Memory B cell (primary cell): ENCODE results near the gene BPHL.
"Not testable (repeated sequence)": the region's sequence is repeated elsewhere in the genome, so short reads cannot be mapped to it uniquely, and the experiment has no call there.

Source experiments
- ATAC-seq: fragments of 150-1000 bp; cut with Tn5 transposase; 2 replicates; pipeline ENCODE4 v1.10.0; 2021; ENCODE audit warnings: low read depth, mild to moderate bottlenecking, moderate library complexity
- DNase-seq, 2 donors: peaks; one replicate each; pipeline ENCODE4 v3.0.0; 2022; ENCODE audit warnings: low spot score in 2 of 2
- H3K27ac Mint-ChIP-seq: one replicate; pipeline ENCODE4 v1.8.0; 2022; ENCODE audit warnings: mild to moderate bottlenecking, moderate library complexity, mixed read lengths
- H3K27me3 Mint-ChIP-seq: one replicate; pipeline ENCODE4 v1.8.0; 2022; ENCODE audit warnings: mixed read lengths
- H3K36me3 Mint-ChIP-seq: one replicate; pipeline ENCODE4 v1.8.0; 2022; ENCODE audit warnings: mild to moderate bottlenecking, mixed read lengths
- H3K4me1 Mint-ChIP-seq: one replicate; pipeline ENCODE4 v1.8.0; 2022; ENCODE audit warnings: mixed read lengths
- H3K4me3 Mint-ChIP-seq: one replicate; pipeline ENCODE4 v1.8.0; 2022; ENCODE audit warnings: mild to moderate bottlenecking, moderate library complexity, mixed read lengths
- H3K9me3 Mint-ChIP-seq: one replicate; pipeline ENCODE4 v1.8.0; 2022; ENCODE audit warnings: mixed read lengths

The BPHL gene

DNA sequence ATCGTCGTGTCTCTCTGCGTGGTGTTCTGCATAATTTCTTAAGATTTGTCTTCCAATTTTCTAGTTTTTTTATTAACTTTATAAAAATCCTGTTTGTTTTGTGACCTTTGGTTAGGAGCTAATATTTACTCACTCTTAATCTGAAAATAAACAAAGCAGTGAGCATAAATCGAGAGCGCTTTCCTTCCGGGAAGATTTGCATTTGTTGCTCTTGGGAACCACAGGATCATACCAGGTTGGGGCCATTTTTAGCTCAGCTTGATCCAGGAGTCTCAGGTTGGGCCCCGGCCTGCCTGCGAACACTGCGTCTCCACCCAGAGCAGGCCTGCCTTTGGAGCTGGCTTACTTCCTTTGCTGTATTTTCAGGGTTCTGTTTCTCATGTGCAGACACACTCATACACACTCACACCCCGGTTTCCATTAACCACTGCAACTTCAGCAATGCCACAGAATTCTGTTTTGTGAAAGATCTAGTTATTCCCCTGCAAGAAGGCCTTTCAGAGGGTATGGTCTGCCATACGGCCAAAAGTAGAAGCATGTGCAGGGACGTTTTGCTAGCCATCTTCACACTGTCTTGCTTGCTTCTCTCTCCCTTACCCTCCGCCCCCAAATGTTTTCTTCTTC is 17.3 kb downstream of the BPHL start:
- no peaks in the 10 kb centered on the region for H3K9me3 Mint-ChIP-seq
- peaks cover 38% of the 10 kb centered on the region for H3K36me3 Mint-ChIP-seq
- DNase-seq (no peak), ATAC-seq (no peak)
- H3K27me3 Mint-ChIP-seq: no peaks in the 10 kb centered on the region
- H3K27ac Mint-ChIP-seq: no peak overlapping the region
- no peak overlapping the region for H3K4me3 Mint-ChIP-seq
- H3K4me1 Mint-ChIP-seq: peaks cover 10% of the 10 kb centered on the region

DNA sequence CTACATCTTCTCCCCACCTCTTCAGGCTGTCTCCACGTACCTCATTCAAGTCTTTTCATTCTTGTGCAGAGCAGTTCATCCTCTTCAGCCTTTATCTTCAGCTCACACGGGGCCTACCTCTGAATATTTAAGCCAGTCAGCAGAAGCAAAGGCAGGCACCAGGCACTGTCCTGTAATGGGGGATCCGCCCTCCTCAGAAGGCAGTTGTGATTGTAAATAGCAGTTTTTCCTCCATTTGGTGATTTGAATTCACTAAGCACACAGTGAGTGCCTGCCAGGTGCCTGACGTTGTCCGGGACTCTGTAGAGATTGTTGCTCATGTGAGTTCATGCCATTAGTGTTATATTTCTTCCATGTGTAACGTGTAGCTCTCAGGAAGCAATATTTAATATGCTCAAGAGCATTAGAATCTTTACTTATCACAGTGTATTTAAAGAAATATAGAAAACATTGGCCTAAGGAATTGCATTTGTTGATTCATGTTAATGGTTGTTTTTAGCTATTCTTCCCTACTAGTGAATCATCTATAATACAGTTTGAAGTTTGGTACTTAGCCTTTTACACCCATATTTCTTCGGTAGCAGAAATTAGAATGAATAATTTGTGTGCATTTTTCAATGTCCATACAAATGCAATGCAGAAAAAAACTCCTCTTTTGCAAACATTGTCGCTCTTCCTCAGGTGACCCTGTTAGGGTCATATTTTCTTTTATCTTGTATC is 17.9 kb downstream of the BPHL start:
- no peak overlapping the region for H3K4me3 Mint-ChIP-seq
- H3K9me3 Mint-ChIP-seq: no peaks in the 10 kb centered on the region
- peaks cover 10% of the 10 kb centered on the region for H3K4me1 Mint-ChIP-seq
- H3K36me3 Mint-ChIP-seq: peaks cover 35% of the 10 kb centered on the region
- no peak for DNase-seq
- no peak overlapping the region for H3K27ac Mint-ChIP-seq
- ATAC-seq: no peak
- no peaks in the 10 kb centered on the region for H3K27me3 Mint-ChIP-seq

DNA sequence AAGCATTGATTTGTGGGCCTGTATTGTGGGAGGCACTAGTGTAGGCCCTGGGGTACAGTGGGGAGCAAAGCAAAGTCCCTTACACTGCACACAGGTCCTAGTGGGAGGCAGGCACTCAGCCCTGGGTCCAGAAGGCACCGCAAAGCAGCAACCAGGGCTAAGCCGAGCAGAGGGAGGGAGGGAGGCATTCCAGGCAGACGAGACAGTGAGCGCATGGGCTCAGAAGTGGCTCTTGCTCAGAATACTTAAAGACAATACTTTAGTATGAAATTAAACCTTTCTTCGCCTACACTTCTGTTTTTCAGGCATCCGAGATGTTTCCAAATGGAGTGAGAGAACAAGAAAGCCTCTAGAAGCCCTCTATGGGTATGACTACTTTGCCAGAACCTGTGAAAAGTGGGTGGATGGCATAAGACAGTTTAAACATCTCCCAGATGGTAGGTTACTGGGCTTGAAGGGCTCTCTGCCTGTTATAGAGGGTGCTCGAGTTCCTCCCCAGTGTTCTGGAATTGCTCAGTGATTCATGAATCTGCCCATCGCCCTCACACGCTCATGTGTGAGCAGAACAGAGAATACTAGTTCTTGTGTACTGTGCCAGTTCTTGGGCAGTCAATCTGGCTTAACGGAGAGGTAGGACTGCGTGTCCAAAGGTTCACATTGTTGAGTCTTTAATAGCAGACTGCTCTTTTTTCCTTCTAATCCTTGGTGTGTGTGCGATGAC is 18.7 kb downstream of the BPHL start:
- H3K4me1 Mint-ChIP-seq: peaks cover 10% of the 10 kb centered on the region
- H3K36me3 Mint-ChIP-seq: peaks cover 27% of the 10 kb centered on the region
- H3K4me3 Mint-ChIP-seq: no peak overlapping the region
- ATAC-seq (no peak), DNase-seq (no peak)
- no peak overlapping the region for H3K27ac Mint-ChIP-seq
- H3K9me3 Mint-ChIP-seq: no peaks in the 10 kb centered on the region
- no peaks in the 10 kb centered on the region for H3K27me3 Mint-ChIP-seq

DNA sequence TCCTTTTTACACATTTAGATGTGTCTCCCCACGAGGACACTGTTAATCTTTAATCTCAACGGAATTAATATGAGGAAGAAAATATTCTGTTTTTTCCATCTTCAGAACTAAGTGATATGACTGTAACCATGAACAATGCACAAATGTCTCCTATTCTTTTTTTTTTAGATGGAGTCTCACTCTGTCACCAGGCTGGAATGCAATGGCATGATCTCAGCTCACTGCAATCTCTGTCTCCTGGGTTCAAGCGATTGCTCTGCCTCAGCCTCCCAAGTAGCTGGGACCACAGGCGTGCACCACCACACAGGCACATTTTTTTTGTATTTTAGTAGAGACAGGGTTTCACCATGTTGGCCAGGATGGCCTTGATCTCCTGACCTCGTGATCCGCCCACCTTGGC is 19.4 kb downstream of the BPHL start:
- H3K4me1 Mint-ChIP-seq, H3K4me3 Mint-ChIP-seq, DNase-seq, ATAC-seq, H3K9me3 Mint-ChIP-seq, H3K27me3 Mint-ChIP-seq, H3K27ac Mint-ChIP-seq: not testable (repeated sequence)
- H3K36me3 Mint-ChIP-seq: peaks cover 24% of the 10 kb centered on the region

DNA sequence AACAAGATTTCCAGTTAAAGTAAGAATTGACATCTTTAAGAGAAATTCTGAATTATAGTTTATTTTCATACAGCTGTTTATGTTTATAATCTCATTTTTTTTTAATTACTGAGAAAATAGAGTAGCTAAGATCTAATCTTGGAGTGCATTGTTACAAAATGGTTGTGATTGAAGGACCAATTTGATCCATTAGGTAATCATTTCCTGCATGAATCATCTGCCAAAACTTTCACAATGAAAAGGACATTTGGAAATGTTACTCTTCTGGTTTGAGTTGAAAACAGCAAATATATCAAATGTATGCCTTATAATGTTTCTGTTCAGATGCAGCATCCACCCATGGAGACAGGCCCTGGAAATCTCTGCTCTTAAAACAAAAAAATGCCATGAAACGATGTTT is 19.8 kb downstream of the BPHL start:
- ATAC-seq (no peak), DNase-seq (no peak)
- Mint-ChIP-seq H3K36me3 (peaks cover 23% of the 10 kb centered on the region), H3K27ac (no peak overlapping the region), H3K4me3 (no peak overlapping the region), H3K4me1 (peaks cover 10% of the 10 kb centered on the region), H3K27me3 (no peaks in the 10 kb centered on the region), H3K9me3 (no peaks in the 10 kb centered on the region)

DNA sequence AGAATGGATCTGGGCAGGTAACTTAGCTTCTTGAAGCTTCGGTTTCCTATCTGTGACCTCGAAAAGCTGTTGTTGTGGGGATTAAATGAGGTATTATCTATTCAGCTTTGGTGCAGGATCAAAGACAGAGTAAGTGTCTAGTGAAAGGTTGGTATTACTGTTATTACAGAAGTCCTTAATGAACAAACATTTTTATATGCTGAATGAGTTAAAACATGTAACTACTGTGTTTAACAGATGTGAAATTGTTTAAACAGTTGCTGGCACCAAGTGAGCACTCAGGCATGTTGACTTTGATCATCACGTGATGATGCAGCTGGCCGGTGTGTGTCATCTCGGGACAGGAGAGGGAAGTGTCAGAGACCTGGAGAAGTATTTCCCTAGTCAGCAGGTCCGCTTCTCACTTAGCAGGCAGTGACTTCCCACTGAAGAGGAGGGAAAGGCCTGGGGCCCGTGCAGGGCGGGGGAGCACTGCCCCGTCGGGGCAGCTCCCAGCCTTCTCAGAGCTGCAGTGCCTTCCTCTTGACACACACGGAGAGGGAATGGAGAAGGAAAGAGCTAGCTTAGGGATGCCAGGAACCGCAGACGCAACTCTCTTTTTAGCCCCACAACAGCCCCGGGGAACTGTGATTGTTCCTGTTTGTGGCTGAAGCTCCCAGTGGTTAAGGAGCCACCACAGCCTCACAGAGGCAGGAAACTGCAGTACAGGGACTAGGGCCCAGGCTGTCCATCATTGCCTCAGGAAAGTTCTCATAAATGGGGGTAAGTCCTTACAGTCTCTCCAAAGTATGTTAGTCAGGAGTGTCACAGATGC is 20.8 kb downstream of the BPHL start:
- Mint-ChIP-seq H3K4me1 (peaks cover 10% of the 10 kb centered on the region), H3K9me3 (no peaks in the 10 kb centered on the region), H3K4me3 (peak overlapping the region; percentile 27), H3K27ac (peak overlapping the region; percentile 82), H3K27me3 (no peaks in the 10 kb centered on the region), H3K36me3 (peaks cover 24% of the 10 kb centered on the region)
- DNase-seq: no peak
- peak; percentile 92 for ATAC-seq

DNA sequence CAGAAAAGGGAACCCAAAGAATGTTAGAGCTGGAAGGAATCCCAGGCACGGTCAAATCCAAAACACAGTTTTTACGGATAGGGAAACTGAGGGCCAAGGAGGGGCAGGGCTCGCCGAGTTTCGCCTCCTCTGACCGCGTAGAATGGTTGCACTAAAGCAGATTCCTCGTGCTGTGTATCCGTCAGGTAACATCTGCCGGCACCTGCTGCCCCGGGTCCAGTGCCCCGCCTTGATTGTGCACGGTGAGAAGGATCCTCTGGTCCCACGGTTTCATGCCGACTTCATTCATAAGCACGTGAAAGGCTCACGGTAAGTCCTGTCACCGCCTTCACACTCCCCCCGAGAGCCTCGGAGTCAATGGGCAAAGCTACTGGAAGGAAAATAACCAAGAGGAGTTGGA is 21.7 kb downstream of the BPHL start:
- ATAC-seq (no peak), DNase-seq (no peak)
- Mint-ChIP-seq H3K27ac (no peak overlapping the region), H3K4me3 (no peak overlapping the region), H3K9me3 (no peaks in the 10 kb centered on the region), H3K36me3 (peaks cover 26% of the 10 kb centered on the region), H3K27me3 (no peaks in the 10 kb centered on the region), H3K4me1 (peaks cover 12% of the 10 kb centered on the region)

DNA sequence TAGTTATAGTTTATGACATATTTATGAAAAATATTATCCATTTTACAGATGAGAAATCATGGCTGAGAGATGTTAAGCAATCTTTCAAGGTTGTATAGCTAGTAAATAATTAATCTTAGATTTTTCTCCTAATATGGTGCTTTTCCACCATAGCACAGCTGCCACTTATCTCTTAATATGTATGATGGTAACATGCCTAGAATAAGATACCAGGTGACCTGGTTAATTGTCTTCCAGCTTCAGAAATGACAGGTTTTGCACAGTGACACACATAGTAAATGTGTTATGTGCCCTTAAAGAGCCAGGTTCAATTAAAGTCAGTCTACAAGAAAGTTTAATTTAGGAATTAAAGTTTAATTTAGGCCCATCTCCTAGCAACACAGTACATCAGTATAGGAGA is 24.0 kb downstream of the BPHL start:
- Mint-ChIP-seq H3K27me3 (no peaks in the 10 kb centered on the region), H3K9me3 (peaks cover under 1% of the 10 kb centered on the region), H3K4me1 (peaks cover 10% of the 10 kb centered on the region), H3K4me3 (no peak overlapping the region), H3K27ac (no peak overlapping the region), H3K36me3 (peaks cover 24% of the 10 kb centered on the region)
- no peak for ATAC-seq
- DNase-seq: no peak

DNA sequence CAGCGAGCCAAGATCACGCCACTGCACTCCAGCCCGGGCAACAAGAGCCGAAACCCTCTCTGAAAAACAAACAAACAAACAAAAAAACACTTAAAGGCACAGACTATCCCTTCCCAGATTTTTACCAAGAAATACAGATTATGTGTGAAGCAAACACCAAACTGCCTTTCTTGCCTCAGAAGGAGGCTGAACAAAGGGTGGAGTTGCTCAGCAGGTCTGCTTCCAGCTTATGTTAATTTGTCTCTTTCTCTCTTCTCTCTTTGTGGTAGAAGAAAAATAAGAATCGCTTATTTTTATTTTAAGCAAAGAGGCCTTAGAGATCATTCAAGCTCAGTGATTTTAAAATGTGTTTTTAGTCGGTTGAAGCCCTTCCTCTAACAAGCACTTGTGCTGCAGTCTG is 24.6 kb downstream of the BPHL start:
- peaks cover 25% of the 10 kb centered on the region for H3K36me3 Mint-ChIP-seq
- H3K9me3 Mint-ChIP-seq: peaks cover 1% of the 10 kb centered on the region
- no peak for ATAC-seq
- H3K4me1 Mint-ChIP-seq: peaks cover 10% of the 10 kb centered on the region
- DNase-seq: no peak
- no peak overlapping the region for H3K4me3 Mint-ChIP-seq
- no peak overlapping the region for H3K27ac Mint-ChIP-seq
- no peaks in the 10 kb centered on the region for H3K27me3 Mint-ChIP-seq

DNA sequence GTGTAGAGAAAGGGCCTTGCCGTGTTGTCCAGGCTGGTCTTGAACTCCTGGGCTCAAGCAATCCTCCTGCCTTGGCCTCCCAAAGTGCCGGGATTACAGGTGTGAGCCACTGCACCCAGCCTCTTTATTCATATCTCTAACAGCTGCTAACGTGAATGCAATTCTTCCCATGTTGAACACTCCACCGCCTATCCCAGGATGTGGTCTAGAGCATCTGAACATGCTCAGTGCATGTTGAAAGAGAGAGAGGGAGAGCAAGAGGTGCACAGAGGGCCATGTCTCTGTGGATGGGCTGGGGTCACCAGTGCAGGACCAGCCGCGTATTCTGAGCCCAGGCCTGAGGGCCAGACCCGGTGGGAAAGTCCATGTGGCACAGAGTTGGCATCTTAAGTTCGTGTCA is 26.1 kb downstream of the BPHL start:
- H3K27ac Mint-ChIP-seq: no peak overlapping the region
- H3K27me3 Mint-ChIP-seq: no peaks in the 10 kb centered on the region
- peaks cover 3% of the 10 kb centered on the region for H3K4me1 Mint-ChIP-seq
- no peak for ATAC-seq
- peaks cover 24% of the 10 kb centered on the region for H3K36me3 Mint-ChIP-seq
- no peak for DNase-seq
- no peak overlapping the region for H3K4me3 Mint-ChIP-seq
- peaks cover 1% of the 10 kb centered on the region for H3K9me3 Mint-ChIP-seq

DNA sequence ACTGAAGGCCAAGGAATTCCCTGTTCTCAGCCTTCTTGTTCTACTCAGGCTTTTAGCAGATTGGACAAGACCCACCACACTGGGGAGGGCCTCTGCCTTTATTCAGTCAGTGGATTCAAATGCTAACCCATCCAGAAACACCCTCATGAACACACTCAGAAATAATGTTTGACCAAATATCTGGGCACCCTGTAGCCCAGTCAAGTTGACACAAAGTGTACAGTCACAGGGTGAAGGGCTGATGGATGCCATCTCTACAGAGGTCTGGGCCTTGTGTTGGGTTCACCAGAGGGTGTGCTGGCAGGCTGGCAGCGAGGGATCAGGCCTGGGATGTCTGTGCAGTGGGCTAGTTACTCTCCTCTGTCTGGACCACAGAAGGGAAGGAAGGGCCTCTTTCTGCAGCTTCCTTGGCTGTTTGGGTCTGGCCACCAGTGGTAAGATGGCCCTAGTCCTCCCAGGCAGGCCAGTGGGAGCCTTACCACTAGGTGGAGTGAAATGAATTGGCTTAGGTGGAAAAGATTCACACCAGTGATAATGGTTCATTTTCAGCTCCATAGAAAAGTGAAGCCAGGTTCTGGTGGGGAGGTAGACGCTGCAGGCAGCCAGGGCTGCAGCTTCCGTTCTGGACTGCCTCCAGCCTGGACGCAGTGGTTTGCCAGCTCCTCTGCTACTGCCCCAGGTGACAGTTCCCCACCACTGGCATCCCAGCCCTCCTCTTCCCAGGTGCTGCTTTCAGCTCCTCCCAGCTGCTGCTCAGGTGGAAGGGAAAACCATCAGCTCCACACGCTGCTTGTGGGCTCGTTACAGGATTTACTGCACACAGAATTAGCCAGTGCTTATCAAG is 29.6 kb downstream of the BPHL start:
- ATAC-seq (no peak), DNase-seq (no peak)
- H3K27ac Mint-ChIP-seq: no peak overlapping the region
- no peak overlapping the region for H3K4me3 Mint-ChIP-seq
- H3K36me3 Mint-ChIP-seq: peaks cover 21% of the 10 kb centered on the region
- H3K4me1 Mint-ChIP-seq: peaks cover 9% of the 10 kb centered on the region
- no peaks in the 10 kb centered on the region for H3K27me3 Mint-ChIP-seq
- H3K9me3 Mint-ChIP-seq: peaks cover 1% of the 10 kb centered on the region

DNA sequence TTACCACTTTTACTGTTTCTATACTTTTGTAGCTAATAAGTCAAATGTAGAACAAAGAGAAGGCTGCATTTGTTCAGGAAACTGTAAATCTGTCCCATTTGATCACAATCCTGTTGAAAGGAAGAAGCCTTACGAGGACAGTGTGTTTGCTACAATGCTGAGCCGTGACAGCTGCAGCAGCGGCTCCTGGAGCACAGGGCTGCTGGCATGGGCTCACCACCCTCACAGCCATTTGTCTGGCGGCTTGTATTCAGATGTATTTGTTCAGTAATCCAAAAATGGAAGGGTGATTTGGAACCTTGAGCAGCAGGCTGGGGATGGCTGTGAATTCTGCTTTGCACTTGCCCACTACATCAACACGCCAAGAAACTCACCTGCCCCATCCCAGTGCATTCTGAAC is 33.2 kb downstream of the BPHL start:
- ATAC-seq (no peak), DNase-seq (no peak)
- Mint-ChIP-seq H3K9me3 (peaks cover 1% of the 10 kb centered on the region), H3K27me3 (peaks cover 2% of the 10 kb centered on the region), H3K4me3 (no peak overlapping the region), H3K4me1 (peaks cover 6% of the 10 kb centered on the region), H3K27ac (no peak overlapping the region), H3K36me3 (peaks cover 9% of the 10 kb centered on the region)

DNA sequence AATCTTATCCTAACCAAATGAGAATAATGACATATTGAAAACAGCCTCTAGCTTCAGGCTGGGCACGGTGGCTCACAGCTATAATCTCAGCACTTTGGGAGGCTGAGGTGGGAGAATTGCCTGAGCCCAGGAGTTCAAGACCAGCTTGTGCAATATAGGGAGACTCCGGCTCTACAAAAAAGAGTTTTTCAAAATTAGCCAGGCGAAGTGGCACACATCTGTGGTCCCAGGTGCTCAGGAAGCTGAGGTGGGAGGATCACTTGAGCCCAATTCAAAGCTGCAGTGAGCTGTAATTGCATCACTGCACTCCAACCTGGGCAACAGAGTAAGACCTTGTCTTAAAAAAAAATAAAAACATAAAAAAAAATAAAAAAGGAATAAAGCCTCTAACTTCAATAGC is 34.2 kb downstream of the BPHL start:
- ATAC-seq: no peak
- Mint-ChIP-seq H3K9me3 (no peaks in the 10 kb centered on the region), H3K27me3 (peaks cover 2% of the 10 kb centered on the region), H3K4me3 (no peak overlapping the region), H3K27ac (no peak overlapping the region), H3K4me1 (peaks cover 9% of the 10 kb centered on the region), H3K36me3 (peaks cover 4% of the 10 kb centered on the region)
- no peak for DNase-seq
